MM.1S (cell line): ENCODE results near the gene SLCO3A1.
"Not testable (repeated sequence)": the region's sequence is repeated elsewhere in the genome, so short reads cannot be mapped to it uniquely, and the experiment has no call there.

Experiments
- DNase-seq: peaks from one replicate; pipeline ENCODE4 v3.0.0-alpha.2; 2015
- H2AFZ ChIP-seq: fragments of 300-600 bp; sonication (generic); 2 replicates; pipeline ENCODE4 v1.6.0; 2016; ENCODE audit warnings: antibody characterized with exemption, low read length
- H3F3A ChIP-seq: fragments of 300-600 bp; sonication (generic); 2 replicates; pipeline ENCODE4 v1.6.1; 2016; ENCODE audit warnings: mild to moderate bottlenecking, antibody characterized with exemption, low read length, moderate library complexity, mixed read lengths; ENCODE audit not compliant: insufficient read depth
- H3K27ac ChIP-seq: fragments of 300-600 bp; sonication (generic); 2 replicates; pipeline ENCODE4 v1.5.1; 2016; ENCODE audit warnings: mild to moderate bottlenecking, low read length
- H3K27me3 ChIP-seq: fragments of 300-600 bp; sonication (generic); replicated peaks from 2 replicates; pipeline ENCODE4 v1.6.0; 2016; ENCODE audit warnings: low read length; ENCODE audit not compliant: insufficient read depth
- H3K36me3 ChIP-seq: fragments of 300-600 bp; sonication (generic); replicated peaks from 2 replicates; pipeline ENCODE4 v1.6.1; 2016; ENCODE audit warnings: mild to moderate bottlenecking, low read length, mixed read lengths; ENCODE audit not compliant: insufficient read depth
- H3K4me1 ChIP-seq: fragments of 300-600 bp; sonication (generic); 2 replicates; pipeline ENCODE4 v1.6.1; 2016; ENCODE audit warnings: low read length, mixed read lengths
- H3K4me2 ChIP-seq: fragments of 300-600 bp; sonication (generic); 2 replicates; pipeline ENCODE4 v1.6.0; 2016; ENCODE audit warnings: low read depth, low read length
- H3K4me3 ChIP-seq: fragments of 300-600 bp; sonication (generic); 2 replicates; pipeline ENCODE4 v1.5.1; 2016; ENCODE audit warnings: low read length, mixed read lengths
- H3K79me2 ChIP-seq: fragments of 300-600 bp; sonication (generic); 2 replicates; pipeline ENCODE4 v1.6.1; 2016; ENCODE audit warnings: mixed run types, low read length, mixed read lengths
- H3K9ac ChIP-seq: fragments of 300-600 bp; sonication (generic); 2 replicates; pipeline ENCODE4 v1.6.1; 2016; ENCODE audit warnings: low read length, mixed read lengths
- H3K9me2 ChIP-seq: fragments of 300-600 bp; sonication (generic); replicated peaks from 2 replicates; pipeline ENCODE4 v1.6.1; 2016; ENCODE audit warnings: mild to moderate bottlenecking, low read length, mixed read lengths; ENCODE audit not compliant: insufficient read depth
- H3K9me3 ChIP-seq: fragments of 300-600 bp; sonication (generic); replicated peaks from 2 replicates; pipeline ENCODE4 v1.6.1; 2016; ENCODE audit warnings: mild to moderate bottlenecking, low read length, mixed read lengths; ENCODE audit not compliant: insufficient read depth
- H4K20me1 ChIP-seq: fragments of 300-600 bp; sonication (generic); 2 replicates; pipeline ENCODE4 v1.6.1; 2016; ENCODE audit warnings: mild to moderate bottlenecking, low read length, moderate library complexity, mixed read lengths; ENCODE audit not compliant: insufficient read depth
- EZH2 ChIP-seq: fragments of 300-600 bp; sonication (generic); optimal IDR thresholded peaks from 2 replicates; pipeline ENCODE3; 2017; ENCODE audit warnings: low read depth, mild to moderate bottlenecking, antibody characterized with exemption, low read length, mixed read lengths
- EZH2phosphoT487 ChIP-seq: fragments of 300-600 bp; sonication (generic); IDR thresholded peaks from 2 replicates; pipeline ENCODE4 v1.6.1; 2018; ENCODE audit warnings: antibody characterized with exemption, low read length
- TF ChIP-seq, protein P1 (sequence below): fragments of 300-600 bp; sonication (generic); IDR thresholded peaks from 2 replicates; pipeline ENCODE4 v1.5.1; 2016; ENCODE audit warnings: antibody characterized with exemption, low read length, mixed read lengths

Gene SLCO3A1

DNA sequence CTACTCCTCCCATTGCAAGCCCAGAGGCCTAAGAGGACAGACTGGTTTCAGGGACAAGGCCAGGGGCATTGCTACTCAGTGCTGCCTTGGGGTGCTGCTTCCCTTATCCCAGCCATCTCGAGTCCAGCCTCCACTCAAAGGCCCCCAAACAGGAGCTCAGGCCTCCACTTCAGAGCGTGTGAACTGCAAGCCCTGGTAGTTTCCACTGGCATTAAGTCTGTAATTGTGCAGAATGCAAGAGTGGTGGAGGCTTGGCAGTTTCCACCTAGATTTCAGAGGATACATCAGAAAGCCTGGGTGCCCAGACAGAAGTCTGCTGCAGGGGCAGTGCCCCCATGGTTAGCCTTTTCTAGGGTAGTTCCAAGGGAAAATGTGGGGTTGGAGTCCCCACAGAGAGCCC lies 347.4 kb downstream of the SLCO3A1 start:
- Histone ChIP-seq H3K4me3 (no peak overlapping the region), H3K27ac (no peak overlapping the region), H4K20me1 (no peaks in the 10 kb centered on the region), H3K4me2 (no peak overlapping the region), H3K9ac (no peak overlapping the region), H3K4me1 (no peaks in the 10 kb centered on the region), H3K36me3 (no peaks in the 10 kb centered on the region), H3K27me3 (no peaks in the 10 kb centered on the region), H3K79me2 (no peaks in the 10 kb centered on the region), H3K9me2 (no peaks in the 10 kb centered on the region), H2AFZ (no peak overlapping the region), H3K9me3 (no peaks in the 10 kb centered on the region), H3F3A (no peaks in the 10 kb centered on the region)
- DNase-seq = no peak
- TF ChIP-seq EZH2 (no peak), EZH2phosphoT487 (no peak)
- TF ChIP-seq, protein P1, sequence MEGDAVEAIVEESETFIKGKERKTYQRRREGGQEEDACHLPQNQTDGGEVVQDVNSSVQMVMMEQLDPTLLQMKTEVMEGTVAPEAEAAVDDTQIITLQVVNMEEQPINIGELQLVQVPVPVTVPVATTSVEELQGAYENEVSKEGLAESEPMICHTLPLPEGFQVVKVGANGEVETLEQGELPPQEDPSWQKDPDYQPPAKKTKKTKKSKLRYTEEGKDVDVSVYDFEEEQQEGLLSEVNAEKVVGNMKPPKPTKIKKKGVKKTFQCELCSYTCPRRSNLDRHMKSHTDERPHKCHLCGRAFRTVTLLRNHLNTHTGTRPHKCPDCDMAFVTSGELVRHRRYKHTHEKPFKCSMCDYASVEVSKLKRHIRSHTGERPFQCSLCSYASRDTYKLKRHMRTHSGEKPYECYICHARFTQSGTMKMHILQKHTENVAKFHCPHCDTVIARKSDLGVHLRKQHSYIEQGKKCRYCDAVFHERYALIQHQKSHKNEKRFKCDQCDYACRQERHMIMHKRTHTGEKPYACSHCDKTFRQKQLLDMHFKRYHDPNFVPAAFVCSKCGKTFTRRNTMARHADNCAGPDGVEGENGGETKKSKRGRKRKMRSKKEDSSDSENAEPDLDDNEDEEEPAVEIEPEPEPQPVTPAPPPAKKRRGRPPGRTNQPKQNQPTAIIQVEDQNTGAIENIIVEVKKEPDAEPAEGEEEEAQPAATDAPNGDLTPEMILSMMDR = no peak

- H3K9me2 ChIP-seq = no peaks in the 10 kb centered on the region
- H4K20me1 ChIP-seq = no peaks in the 10 kb centered on the region
- no peak overlapping the region for H2AFZ ChIP-seq
- no peaks in the 10 kb centered on the region for H3K79me2 ChIP-seq
- H3F3A ChIP-seq = no peaks in the 10 kb centered on the region
- no peak overlapping the region for H3K9ac ChIP-seq
- no peaks in the 10 kb centered on the region for H3K9me3 ChIP-seq
- no peak overlapping the region for H3K4me2 ChIP-seq
- H3K4me3 ChIP-seq = no peak overlapping the region
- no peaks in the 10 kb centered on the region for H3K36me3 ChIP-seq
- DNase-seq = no peak
- no peaks in the 10 kb centered on the region for H3K4me1 ChIP-seq
- TF ChIP-seq EZH2phosphoT487 = no peak
- TF ChIP-seq, protein P1 = no peak
- TF ChIP-seq EZH2 = no peak
- no peaks in the 10 kb centered on the region for H3K27me3 ChIP-seq
- no peak overlapping the region for H3K27ac ChIP-seq
These were observed 351.8 kb downstream of the SLCO3A1 start for GRCh38 chr15:92205255-92205739.

GRCh38 chr15:92207601-92208000 lies 354.1 kb downstream of the SLCO3A1 start:
- not testable (repeated sequence) for H3K9ac ChIP-seq, H3K9me3 ChIP-seq, H3K79me2 ChIP-seq, H3K4me3 ChIP-seq, H3K36me3 ChIP-seq, H4K20me1 ChIP-seq, H3K27ac ChIP-seq, H3K4me2 ChIP-seq, H3K4me1 ChIP-seq, H3K9me2 ChIP-seq, H2AFZ ChIP-seq, H3F3A ChIP-seq, H3K27me3 ChIP-seq, DNase-seq
